HL-60 (cell line): ENCODE results near the gene SAPCD2.

Experiments
- CTCF ChIP-seq: IDR thresholded peaks from one replicate; pipeline ENCODE4 v1.5.1; 2011; ENCODE audit warnings: low read length, control low read depth, inconsistent platforms; ENCODE audit not compliant: insufficient read depth
- REST ChIP-seq: IDR thresholded peaks from 2 replicates; pipeline ENCODE4 v1.6.1; 2012; ENCODE audit warnings: low read depth; ENCODE audit not compliant: insufficient replicate concordance

GRCh38 chr9:137110147-137110910, 40.0 kb upstream of the SAPCD2 start:
- no peak for TF ChIP-seq CTCF
- no peak for TF ChIP-seq REST
